ENCODE measurements around the gene FASTKD1. TPM values are rescaled to one million over a fixed set of nuclear protein-coding genes. Genes with fewer than 3 reads are reported as not detected.

Gene FASTKD1
- total RNA-seq, 1 donor, result 17.6 TPM

GRCh38 chr2:169513094-169513493, 60.6 kb downstream of the FASTKD1 start:
- TF ChIP-seq, protein P1, sequence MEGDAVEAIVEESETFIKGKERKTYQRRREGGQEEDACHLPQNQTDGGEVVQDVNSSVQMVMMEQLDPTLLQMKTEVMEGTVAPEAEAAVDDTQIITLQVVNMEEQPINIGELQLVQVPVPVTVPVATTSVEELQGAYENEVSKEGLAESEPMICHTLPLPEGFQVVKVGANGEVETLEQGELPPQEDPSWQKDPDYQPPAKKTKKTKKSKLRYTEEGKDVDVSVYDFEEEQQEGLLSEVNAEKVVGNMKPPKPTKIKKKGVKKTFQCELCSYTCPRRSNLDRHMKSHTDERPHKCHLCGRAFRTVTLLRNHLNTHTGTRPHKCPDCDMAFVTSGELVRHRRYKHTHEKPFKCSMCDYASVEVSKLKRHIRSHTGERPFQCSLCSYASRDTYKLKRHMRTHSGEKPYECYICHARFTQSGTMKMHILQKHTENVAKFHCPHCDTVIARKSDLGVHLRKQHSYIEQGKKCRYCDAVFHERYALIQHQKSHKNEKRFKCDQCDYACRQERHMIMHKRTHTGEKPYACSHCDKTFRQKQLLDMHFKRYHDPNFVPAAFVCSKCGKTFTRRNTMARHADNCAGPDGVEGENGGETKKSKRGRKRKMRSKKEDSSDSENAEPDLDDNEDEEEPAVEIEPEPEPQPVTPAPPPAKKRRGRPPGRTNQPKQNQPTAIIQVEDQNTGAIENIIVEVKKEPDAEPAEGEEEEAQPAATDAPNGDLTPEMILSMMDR (IDR thresholded peaks at IDR 0.05; ENCODE audit: insufficient read depth, low read length), result no peak
- no peak for DNase-seq (ENCODE audit: low read depth)
- H3K4me3 ChIP-seq (ENCODE audit: low read depth, low read length), result no peak overlapping the region

GRCh38 chr2:169512525-169512924, 61.1 kb downstream of the FASTKD1 start:
- H3K4me3 ChIP-seq (ENCODE audit: low read depth, low read length), result no peak overlapping the region
- no peak for DNase-seq (ENCODE audit: low read depth)
- TF ChIP-seq, protein P1 (IDR thresholded peaks at IDR 0.05; ENCODE audit: insufficient read depth, low read length), result no peak

GRCh38 chr2:169511818-169512217, 61.8 kb downstream of the FASTKD1 start:
- DNase-seq (ENCODE audit: low read depth), result no peak
- no peak overlapping the region for H3K4me3 ChIP-seq (ENCODE audit: low read depth, low read length)
- TF ChIP-seq, protein P1 (IDR thresholded peaks at IDR 0.05; ENCODE audit: insufficient read depth, low read length), result no peak

DNA sequence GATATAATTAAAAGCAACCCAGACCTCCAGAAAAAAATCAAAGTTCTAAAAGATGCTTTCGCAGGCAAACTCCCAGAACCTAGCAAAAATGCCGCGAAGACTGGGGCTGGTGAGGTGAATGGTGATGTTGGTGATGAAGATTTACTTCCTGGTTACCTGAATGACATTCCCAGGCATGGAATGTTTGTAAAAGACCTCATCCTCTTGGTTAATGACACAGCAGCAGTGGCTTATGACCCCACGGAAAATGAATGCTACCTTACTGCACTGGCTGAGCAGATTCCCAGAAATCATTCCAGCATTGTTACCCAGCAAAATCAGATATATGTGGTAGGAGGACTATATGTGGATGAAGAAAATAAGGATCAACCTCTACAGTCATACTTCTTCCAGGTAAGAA, 63.2 kb downstream of the FASTKD1 start:
- TF ChIP-seq, protein P1 (IDR thresholded peaks at IDR 0.05; ENCODE audit: insufficient read depth, low read length), result no peak
- DNase-seq (ENCODE audit: low read depth), result no peak
- H3K4me3 ChIP-seq (ENCODE audit: low read depth, low read length), result no peak overlapping the region

DNA sequence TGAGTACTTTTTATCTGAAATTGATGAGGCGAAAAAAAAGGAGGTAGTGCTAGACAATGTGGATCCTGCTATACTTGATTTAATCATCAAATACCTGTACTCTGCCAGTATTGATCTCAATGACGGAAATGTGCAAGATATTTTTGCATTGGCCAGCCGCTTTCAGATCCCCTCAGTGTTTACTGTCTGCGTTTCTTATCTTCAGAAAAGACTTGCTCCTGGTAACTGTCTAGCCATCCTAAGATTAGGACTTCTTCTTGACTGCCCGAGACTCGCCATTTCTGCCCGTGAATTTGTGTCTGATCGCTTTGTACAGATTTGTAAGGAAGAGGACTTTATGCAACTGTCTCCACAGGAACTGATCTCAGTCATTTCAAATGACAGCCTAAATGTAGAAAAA, 63.7 kb downstream of the FASTKD1 start:
- no peak for DNase-seq (ENCODE audit: low read depth)
- no peak overlapping the region for H3K4me3 ChIP-seq (ENCODE audit: low read depth, low read length)
- TF ChIP-seq, protein P1 (IDR thresholded peaks at IDR 0.05; ENCODE audit: insufficient read depth, low read length), result no peak

GRCh38 chr2:169509298-169509885, 64.3 kb downstream of the FASTKD1 start, which contains the start of gene KLHL41:
Gene KLHL41 (plus strand): TSS chr2:169509702. CDS start chr2:169509779, 77 bp downstream.
- no peak within 1 kb of the TSS for H3K4me3 ChIP-seq (ENCODE audit: low read depth, low read length)
- TF ChIP-seq, protein P1 (IDR thresholded peaks at IDR 0.05; ENCODE audit: insufficient read depth, low read length), result no peak
- DNase-seq (ENCODE audit: low read depth), result peak; percentile 44

GRCh38 chr2:169507698-169508097, 66.0 kb downstream of the FASTKD1 start:
- DNase-seq (ENCODE audit: low read depth), result peak; percentile 51
- H3K4me3 ChIP-seq (ENCODE audit: low read depth, low read length), result no peak overlapping the region
- TF ChIP-seq, protein P1 (IDR thresholded peaks at IDR 0.05; ENCODE audit: insufficient read depth, low read length), result no peak
